Measurements from ENCODE around the gene DNAAF1.

DNA sequence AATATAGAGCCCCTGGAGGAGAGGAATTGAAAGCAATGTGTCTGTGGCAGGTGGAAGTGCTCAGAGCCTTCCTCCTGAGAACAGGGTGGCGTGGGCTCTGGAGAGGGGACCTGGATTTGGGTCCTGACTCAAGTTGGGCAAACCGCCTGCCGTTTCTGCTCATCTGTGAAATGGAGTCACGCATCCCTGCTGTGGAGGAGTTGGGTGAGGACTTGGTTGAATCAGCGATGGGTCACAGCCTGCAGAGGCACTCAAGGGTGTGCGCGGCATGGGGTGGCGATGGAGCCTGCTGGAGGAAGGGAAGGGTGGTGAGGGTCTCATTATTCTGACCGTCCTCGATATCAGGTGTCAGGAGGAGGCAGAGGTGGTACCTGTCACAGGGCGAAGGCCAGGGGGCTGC, 48.9 kb downstream of the DNAAF1 start:
- TF ChIP-seq, protein P1, sequence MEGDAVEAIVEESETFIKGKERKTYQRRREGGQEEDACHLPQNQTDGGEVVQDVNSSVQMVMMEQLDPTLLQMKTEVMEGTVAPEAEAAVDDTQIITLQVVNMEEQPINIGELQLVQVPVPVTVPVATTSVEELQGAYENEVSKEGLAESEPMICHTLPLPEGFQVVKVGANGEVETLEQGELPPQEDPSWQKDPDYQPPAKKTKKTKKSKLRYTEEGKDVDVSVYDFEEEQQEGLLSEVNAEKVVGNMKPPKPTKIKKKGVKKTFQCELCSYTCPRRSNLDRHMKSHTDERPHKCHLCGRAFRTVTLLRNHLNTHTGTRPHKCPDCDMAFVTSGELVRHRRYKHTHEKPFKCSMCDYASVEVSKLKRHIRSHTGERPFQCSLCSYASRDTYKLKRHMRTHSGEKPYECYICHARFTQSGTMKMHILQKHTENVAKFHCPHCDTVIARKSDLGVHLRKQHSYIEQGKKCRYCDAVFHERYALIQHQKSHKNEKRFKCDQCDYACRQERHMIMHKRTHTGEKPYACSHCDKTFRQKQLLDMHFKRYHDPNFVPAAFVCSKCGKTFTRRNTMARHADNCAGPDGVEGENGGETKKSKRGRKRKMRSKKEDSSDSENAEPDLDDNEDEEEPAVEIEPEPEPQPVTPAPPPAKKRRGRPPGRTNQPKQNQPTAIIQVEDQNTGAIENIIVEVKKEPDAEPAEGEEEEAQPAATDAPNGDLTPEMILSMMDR (IDR thresholded peaks at IDR 0.05), result no peak
- TF ChIP-seq EZH2 (IDR thresholded peaks at IDR 0.05) (no peak), EZH2phosphoT487 (IDR thresholded peaks at IDR 0.05) (no peak)
